NCI-H1048 (cell line): Measurements from ENCODE around the gene CUEDC2.
A peak's percentile ranks its signal among the peaks of the same experiment; 100 is the strongest.

Experiments used
- DNase-seq: peaks from one replicate; lab custom pipeline; 2025; lab: John Stamatoyannopoulos, UW

The CUEDC2 gene

GRCh38 chr10:102409604-102410428, 22.6 kb downstream of the CUEDC2 start:
- DNase-seq = no peak

- no peak for DNase-seq
These were observed 23.4 kb downstream of the CUEDC2 start for GRCh38 chr10:102408728-102409603.

GRCh38 chr10:102408131-102408727, 24.1 kb downstream of the CUEDC2 start:
- no peak for DNase-seq

- no peak for DNase-seq
These were observed 24.8 kb downstream of the CUEDC2 start for GRCh38 chr10:102407425-102408130.

GRCh38 chr10:102406815-102407214, 25.6 kb downstream of the CUEDC2 start:
- DNase-seq = no peak

- no peak for DNase-seq
These were observed 26.7 kb downstream of the CUEDC2 start for GRCh38 chr10:102405632-102406031.

GRCh38 chr10:102405108-102405571, 27.2 kb downstream of the CUEDC2 start:
- DNase-seq = no peak

- DNase-seq = no peak
These were observed 27.8 kb downstream of the CUEDC2 start for GRCh38 chr10:102404361-102405107.

- DNase-seq = no peak
These were observed 29.3 kb downstream of the CUEDC2 start for GRCh38 chr10:102403115-102403514.

- DNase-seq = no peak
These were observed 29.9 kb downstream of the CUEDC2 start for GRCh38 chr10:102402512-102402896.

- DNase-seq = no peak
These were observed 30.5 kb downstream of the CUEDC2 start for GRCh38 chr10:102401735-102402511.

GRCh38 chr10:102401342-102401654, 31.1 kb downstream of the CUEDC2 start:
- DNase-seq = no peak

GRCh38 chr10:102400598-102401341, 31.6 kb downstream of the CUEDC2 start:
- DNase-seq = no peak

GRCh38 chr10:102400076-102400475, 32.3 kb downstream of the CUEDC2 start:
- DNase-seq = no peak

GRCh38 chr10:102399217-102400021, 33.0 kb downstream of the CUEDC2 start:
- peak; percentile 55 for DNase-seq

- DNase-seq = no peak
These were observed 34.0 kb downstream of the CUEDC2 start for GRCh38 chr10:102398172-102399020.

GRCh38 chr10:102397222-102398171, 34.9 kb downstream of the CUEDC2 start:
- DNase-seq = no peak
